Measurements from ENCODE around the gene MTMR11.
A peak's percentile ranks its signal among the peaks of the same experiment; 100 is the strongest.
"Not testable (repeated sequence)": the region's sequence is repeated elsewhere in the genome, so short reads cannot be mapped to it uniquely, and the experiment has no call there.

Gene MTMR11

GRCh38 chr1:149962736-149963135 is 26.1 kb upstream of the MTMR11 start:
- H2BK15ac ChIP-seq (ENCODE audit: low read length) = no peak overlapping the region
- no peaks in the 10 kb centered on the region for H3K27me3 ChIP-seq (ENCODE audit: control insufficient read depth in 3 of 3, insufficient read depth in 3 of 3, low read depth in 1 of 3, low read length in 3 of 3)
- no peak overlapping the region for H2AK5ac ChIP-seq (ENCODE audit: low read depth, low read length)
- H3K4me3 ChIP-seq (ENCODE audit: low read length in 2 of 2) = no peak overlapping the region
- H2BK12ac ChIP-seq (ENCODE audit: low read length) = no peak overlapping the region
- no peak for DNase-seq (ENCODE audit: low spot score)
- no peak overlapping the region for H3K23ac ChIP-seq (ENCODE audit: low read depth, low read length, poor library complexity)
- no peaks in the 10 kb centered on the region for H3K79me1 ChIP-seq (ENCODE audit: low read depth, low read length)
- H4K8ac ChIP-seq (ENCODE audit: low read depth, low read length) = no peak overlapping the region
- no peak overlapping the region for H3K27ac ChIP-seq (replicated peaks; ENCODE audit: low read length)
- H3K18ac ChIP-seq (ENCODE audit: low read length) = no peak overlapping the region
- H2BK5ac ChIP-seq (ENCODE audit: low read length) = no peak overlapping the region
- no peak overlapping the region for H2BK120ac ChIP-seq (ENCODE audit: low read depth, low read length)
- H3K9me3 ChIP-seq (replicated peaks in 1 of 2; ENCODE audit: control insufficient read depth in 2 of 2, insufficient read depth in 1 of 2, low read depth in 1 of 2, low read length in 2 of 2) = peaks cover 7 to 13% of the 10 kb centered on the region in 2 donors
- H3K9ac ChIP-seq (ENCODE audit: low read depth, low read length, poor library complexity) = no peak overlapping the region
- no peaks in the 10 kb centered on the region for H3K4me1 ChIP-seq (ENCODE audit: control insufficient read depth in 2 of 2, insufficient read depth in 1 of 2, low read depth in 1 of 2, low read length in 2 of 2)
- H3K4me2 ChIP-seq (ENCODE audit: insufficient read depth, low read length, poor library complexity, severe bottlenecking) = no peak overlapping the region
- no peak overlapping the region for H4K91ac ChIP-seq (ENCODE audit: low read depth, low read length, poor library complexity)
- H3K36me3 ChIP-seq (replicated peaks in 1 of 2; ENCODE audit: control insufficient read depth in 2 of 2, insufficient read depth in 2 of 2, low read length in 2 of 2) = peaks cover 27 to 90% of the 10 kb centered on the region in 2 donors
- no CpG with 5 or more reads among the region's 2 CpGs for WGBS, 2 donors (ENCODE audit: extremely low coverage in 2 of 2, insufficient read length in 2 of 2, insufficient replicate concordance in 1 of 2)
- no peak overlapping the region for H3K14ac ChIP-seq (ENCODE audit: low read length)
- no peak overlapping the region for H3K4ac ChIP-seq (ENCODE audit: low read length)
- no peak overlapping the region for H2AFZ ChIP-seq (ENCODE audit: low read length)

GRCh38 chr1:149962039-149962647 is 25.5 kb upstream of the MTMR11 start:
- H2BK15ac ChIP-seq (ENCODE audit: low read length) = no peak overlapping the region
- H4K91ac ChIP-seq (ENCODE audit: low read depth, low read length, poor library complexity) = no peak overlapping the region
- no peak overlapping the region for H2AK5ac ChIP-seq (ENCODE audit: low read depth, low read length)
- H3K4me3 ChIP-seq (ENCODE audit: low read length in 2 of 2) = no peak overlapping the region
- H2AFZ ChIP-seq (ENCODE audit: low read length) = no peak overlapping the region
- no peaks in the 10 kb centered on the region for H3K4me1 ChIP-seq (ENCODE audit: control insufficient read depth in 2 of 2, insufficient read depth in 1 of 2, low read depth in 1 of 2, low read length in 2 of 2)
- no peak overlapping the region for H3K23ac ChIP-seq (ENCODE audit: low read depth, low read length, poor library complexity)
- H3K18ac ChIP-seq (ENCODE audit: low read length) = no peak overlapping the region
- H2BK5ac ChIP-seq (ENCODE audit: low read length) = no peak overlapping the region
- no peak overlapping the region for H2BK12ac ChIP-seq (ENCODE audit: low read length)
- no peak overlapping the region for H3K27ac ChIP-seq (replicated peaks; ENCODE audit: low read length)
- peak; percentile 41 for DNase-seq (ENCODE audit: low spot score)
- no peaks in the 10 kb centered on the region for H3K27me3 ChIP-seq (ENCODE audit: control insufficient read depth in 3 of 3, insufficient read depth in 3 of 3, low read depth in 1 of 3, low read length in 3 of 3)
- no peak overlapping the region for H3K9ac ChIP-seq (ENCODE audit: low read depth, low read length, poor library complexity)
- H4K8ac ChIP-seq (ENCODE audit: low read depth, low read length) = no peak overlapping the region
- WGBS, 2 donors (ENCODE audit: extremely low coverage in 2 of 2, insufficient read length in 2 of 2, insufficient replicate concordance in 1 of 2) = no CpG with 5 or more reads among the region's 3 CpGs
- no peaks in the 10 kb centered on the region for H3K79me1 ChIP-seq (ENCODE audit: low read depth, low read length)
- H3K36me3 ChIP-seq (replicated peaks in 1 of 2; ENCODE audit: control insufficient read depth in 2 of 2, insufficient read depth in 2 of 2, low read length in 2 of 2) = peaks cover 25 to 89% of the 10 kb centered on the region in 2 donors
- peaks cover 7 to 18% of the 10 kb centered on the region in 2 donors for H3K9me3 ChIP-seq (replicated peaks in 1 of 2; ENCODE audit: control insufficient read depth in 2 of 2, insufficient read depth in 1 of 2, low read depth in 1 of 2, low read length in 2 of 2)
- H3K4me2 ChIP-seq (ENCODE audit: insufficient read depth, low read length, poor library complexity, severe bottlenecking) = no peak overlapping the region
- no peak overlapping the region for H2BK120ac ChIP-seq (ENCODE audit: low read depth, low read length)
- H3K4ac ChIP-seq (ENCODE audit: low read length) = no peak overlapping the region
- H3K14ac ChIP-seq (ENCODE audit: low read length) = no peak overlapping the region

GRCh38 chr1:149957548-149957947 is 20.9 kb upstream of the MTMR11 start:
- H3K36me3 ChIP-seq (replicated peaks in 1 of 2; ENCODE audit: control insufficient read depth in 2 of 2, insufficient read depth in 2 of 2, low read length in 2 of 2) = peaks cover 13 to 50% of the 10 kb centered on the region in 2 donors
- no CpG with 5 or more reads among the region's 14 CpGs for WGBS, 2 donors (ENCODE audit: extremely low coverage in 2 of 2, insufficient read length in 2 of 2, insufficient replicate concordance in 1 of 2)

GRCh38 chr1:149949911-149950310 is 13.2 kb upstream of the MTMR11 start:
- Histone ChIP-seq H3K79me1 (ENCODE audit: low read depth, low read length) (no peaks in the 10 kb centered on the region), H2BK12ac (ENCODE audit: low read length) (no peak overlapping the region), H4K8ac (ENCODE audit: low read depth, low read length) (no peak overlapping the region), H3K9me3 (replicated peaks in 1 of 2; ENCODE audit: control insufficient read depth in 2 of 2, insufficient read depth in 1 of 2, low read depth in 1 of 2, low read length in 2 of 2) (no peaks in the 10 kb centered on the region), H3K4me3 (ENCODE audit: low read length in 2 of 2) (no peak overlapping the region), H4K91ac (ENCODE audit: low read depth, low read length, poor library complexity) (no peak overlapping the region), H3K27me3 (ENCODE audit: control insufficient read depth in 3 of 3, insufficient read depth in 3 of 3, low read depth in 1 of 3, low read length in 3 of 3) (no peaks in the 10 kb centered on the region), H3K14ac (ENCODE audit: low read length) (no peak overlapping the region), H3K18ac (ENCODE audit: low read length) (no peak overlapping the region), H2AFZ (ENCODE audit: low read length) (no peak overlapping the region), H3K23ac (ENCODE audit: low read depth, low read length, poor library complexity) (no peak overlapping the region), H3K27ac (replicated peaks; ENCODE audit: low read length) (no peak overlapping the region), H3K4me2 (ENCODE audit: insufficient read depth, low read length, poor library complexity, severe bottlenecking) (no peak overlapping the region), H3K4ac (ENCODE audit: low read length) (no peak overlapping the region), H2BK5ac (ENCODE audit: low read length) (no peak overlapping the region), H3K36me3 (replicated peaks in 1 of 2; ENCODE audit: control insufficient read depth in 2 of 2, insufficient read depth in 2 of 2, low read length in 2 of 2) (peaks cover 11 to 52% of the 10 kb centered on the region in 2 donors), H3K4me1 (ENCODE audit: control insufficient read depth in 2 of 2, insufficient read depth in 1 of 2, low read depth in 1 of 2, low read length in 2 of 2) (no peaks in the 10 kb centered on the region), H2BK15ac (ENCODE audit: low read length) (no peak overlapping the region), H2BK120ac (ENCODE audit: low read depth, low read length) (no peak overlapping the region), H2AK5ac (ENCODE audit: low read depth, low read length) (no peak overlapping the region), H3K9ac (ENCODE audit: low read depth, low read length, poor library complexity) (no peak overlapping the region)
- WGBS, 2 donors (ENCODE audit: extremely low coverage in 2 of 2, insufficient read length in 2 of 2, insufficient replicate concordance in 1 of 2) = no CpG with 5 or more reads among the region's 6 CpGs
- no peak for DNase-seq (ENCODE audit: low spot score)

More at GRCh38 chr1:149957548-149957947, 20.9 kb upstream of the MTMR11 start:
- H3K14ac ChIP-seq (ENCODE audit: low read length); H3K27ac ChIP-seq (replicated peaks; ENCODE audit: low read length); H2BK120ac ChIP-seq (ENCODE audit: low read depth, low read length); H3K4ac ChIP-seq (ENCODE audit: low read length); H2BK15ac ChIP-seq (ENCODE audit: low read length); H3K23ac ChIP-seq (ENCODE audit: low read depth, low read length, poor library complexity); H2AK5ac ChIP-seq (ENCODE audit: low read depth, low read length); H3K18ac ChIP-seq (ENCODE audit: low read length); H4K91ac ChIP-seq (ENCODE audit: low read depth, low read length, poor library complexity); H3K4me3 ChIP-seq (ENCODE audit: low read length in 2 of 2); H3K27me3 ChIP-seq (ENCODE audit: control insufficient read depth in 3 of 3, insufficient read depth in 3 of 3, low read depth in 1 of 3, low read length in 3 of 3); H3K4me2 ChIP-seq (ENCODE audit: insufficient read depth, low read length, poor library complexity, severe bottlenecking); H2BK5ac ChIP-seq (ENCODE audit: low read length); DNase-seq (ENCODE audit: low spot score); H2BK12ac ChIP-seq (ENCODE audit: low read length); H3K79me1 ChIP-seq (ENCODE audit: low read depth, low read length); H2AFZ ChIP-seq (ENCODE audit: low read length); H4K8ac ChIP-seq (ENCODE audit: low read depth, low read length); H3K9ac ChIP-seq (ENCODE audit: low read depth, low read length, poor library complexity); H3K4me1 ChIP-seq (ENCODE audit: control insufficient read depth in 2 of 2, insufficient read depth in 1 of 2, low read depth in 1 of 2, low read length in 2 of 2): not testable (repeated sequence)
- peaks cover 7 to 18% of the 10 kb centered on the region in 2 donors for H3K9me3 ChIP-seq (replicated peaks in 1 of 2; ENCODE audit: control insufficient read depth in 2 of 2, insufficient read depth in 1 of 2, low read depth in 1 of 2, low read length in 2 of 2)
